HCT116 (cell line): ENCODE measurements around the gene HSPA12A. TPM values are rescaled to one million over a fixed set of nuclear protein-coding genes. Genes with fewer than 3 reads are reported as not detected.

Experiments used
- ATAC-seq: fragments of 200-7000 bp; cut with Tn5 transposase; 2 replicates; pipeline ENCODE4 v1.9.1; 2020; ENCODE audit warnings: mild to moderate bottlenecking, moderate library complexity
- BruUV-seq: library from RNA; stranded (reverse); fragments of 400-500 nt; replicated peaks from 2 replicates; lab custom pipeline; 2021; lab: Mats Ljungman, UMichigan
- CTCF ChIA-PET: fragments of 300-600 bp; sonication (Branson Sonifier 250); formaldehyde crosslinking; loops from one replicate; lab custom pipeline; 2021; ENCODE audit warnings: antibody characterized with exemption; lab: Charles Lee
- POLR2A ChIA-PET: fragments of 300-600, 350-600 bp; sonication (Branson Sonifier 250); formaldehyde crosslinking; loops from one replicate; lab custom pipeline; 2021; ENCODE audit warnings: antibody characterized with exemption; lab: Charles Lee
- RAD21 ChIA-PET, 2 experiments: fragments of 300-600 bp; sonication (Branson Sonifier 250); formaldehyde crosslinking; loops; one replicate each; lab custom pipeline; 2023; ENCODE audit warnings: low total read pairs in 2 of 2; ENCODE audit not compliant: uncharacterized antibody in 2 of 2, unreplicated experiment in 2 of 2, low non-redundant PET in 1 of 2; lab: Charles Lee
- DNase-seq: peaks from one replicate; pipeline ENCODE4 v3.0.0-alpha.2; 2010; ENCODE audit warnings: low read depth, low spot score
- H2AFZ ChIP-seq: fragments of 200-600 bp; shearing (Covaris generic), sonication (generic); 2 replicates; pipeline ENCODE4 v1.6.1; 2017; ENCODE audit warnings: low read depth, mixed run types, mixed read lengths, antibody characterized with exemption, low read length; ENCODE audit not compliant: poor library complexity, severe bottlenecking
- H3K27ac ChIP-seq: 2 replicates; pipeline ENCODE4 v1.5.1; 2012; ENCODE audit warnings: low read depth, low read length
- H3K27me3 ChIP-seq: fragments of 200-600 bp; sonication (generic); 2 replicates; pipeline ENCODE4 v1.6.1; 2016; ENCODE audit warnings: mixed run types, low read length, mixed read lengths; ENCODE audit not compliant: insufficient read depth
- H3K36me3 ChIP-seq, 2 experiments: fragments of 200-500 bp in 1 of 2; fragments of 200-600 bp in 1 of 2; sonication (Bioruptor generic) in 1 of 2; sonication (generic) in 1 of 2; 2 replicates each; pipeline versions ENCODE4 v1.5.1 to v1.6.1; 2014 to 2016; ENCODE audit warnings: low read length in 2 of 2, inconsistent platforms in 1 of 2, mixed read lengths in 1 of 2, mixed run types in 1 of 2; ENCODE audit not compliant: insufficient read depth in 2 of 2, control insufficient read depth in 1 of 2
- H3K4me1 ChIP-seq, 2 experiments: fragments of 200-600 bp in 1 of 2; sonication (generic) in 1 of 2; 2 replicates each; pipeline versions ENCODE4 v1.5.1 to v1.6.1; 2012 to 2017; ENCODE audit warnings: low read length in 2 of 2, inconsistent platforms in 1 of 2, mild to moderate bottlenecking in 1 of 2, mixed read lengths in 1 of 2, mixed run types in 1 of 2, moderate library complexity in 1 of 2; ENCODE audit not compliant: insufficient read depth in 2 of 2, control insufficient read depth in 1 of 2
- H3K4me2 ChIP-seq: fragments of 200-600 bp; sonication (generic); 2 replicates; pipeline ENCODE4 v1.6.1; 2017; ENCODE audit warnings: mixed run types, low read length, mixed read lengths
- H3K4me3 ChIP-seq, 2 experiments: fragments of 200-600 bp in 1 of 2; sonication (generic) in 1 of 2; replicated peaks in 1 of 2; 2 replicates each; pipeline ENCODE4 v1.5.1; 2011 to 2016; ENCODE audit warnings: low read length in 2 of 2, control low read depth in 1 of 2, low read depth in 1 of 2, mild to moderate bottlenecking in 1 of 2, mixed read lengths in 1 of 2, mixed run types in 1 of 2
- H3K79me2 ChIP-seq: fragments of 200-600 bp; sonication (generic); 2 replicates; pipeline ENCODE4 v1.6.1; 2017; ENCODE audit warnings: mild to moderate bottlenecking, mixed run types, low read length, moderate library complexity, mixed read lengths; ENCODE audit not compliant: insufficient read depth
- H3K9ac ChIP-seq: fragments of 200-600 bp; sonication (generic); 2 replicates; pipeline ENCODE4 v1.6.1; 2016; ENCODE audit warnings: low read length, mixed read lengths
- H3K9me2 ChIP-seq: fragments of 200-600 bp; sonication (generic), shearing (Covaris generic); 2 replicates; pipeline ENCODE4 v1.6.1; 2017; ENCODE audit warnings: mixed run types, mild to moderate bottlenecking, moderate library complexity; ENCODE audit not compliant: insufficient read depth
- H3K9me3 ChIP-seq, 2 experiments: fragments of 200-500 bp in 1 of 2; fragments of 200-600 bp in 1 of 2; sonication (Bioruptor generic) in 1 of 2; sonication (generic) in 1 of 2; 2 replicates each; pipeline ENCODE4 v1.6.1; 2014 to 2017; ENCODE audit warnings: low read length in 2 of 2, mixed read lengths in 2 of 2, inconsistent platforms in 1 of 2, low read depth in 1 of 2, mild to moderate bottlenecking in 1 of 2, mixed run types in 1 of 2, moderate library complexity in 1 of 2; ENCODE audit not compliant: control insufficient read depth in 1 of 2, insufficient read depth in 1 of 2
- H4K20me1 ChIP-seq: fragments of 200-600 bp; sonication (generic), shearing (Covaris generic); 2 replicates; pipeline ENCODE4 v1.6.1; 2017; ENCODE audit warnings: mixed run types, mild to moderate bottlenecking, moderate library complexity; ENCODE audit not compliant: insufficient read depth
- EZH2phosphoT487 ChIP-seq: fragments of 200-600 bp; IDR thresholded peaks from 2 replicates; pipeline ENCODE4 v1.6.1; 2018; ENCODE audit warnings: antibody characterized with exemption, borderline replicate concordance
- FOSL1 ChIP-seq: IDR thresholded peaks from 2 replicates; pipeline ENCODE4 v1.6.1; 2012; ENCODE audit warnings: low read depth
- POLR2A ChIP-seq: IDR thresholded peaks from 2 replicates; pipeline ENCODE4 v1.7.0; 2011; ENCODE audit warnings: borderline replicate concordance; ENCODE audit not compliant: insufficient read depth, insufficient read length; ENCODE audit errors: extremely low read depth
- POLR2AphosphoS5 ChIP-seq: IDR thresholded peaks from 2 replicates; pipeline ENCODE4 v1.6.1; 2011; ENCODE audit warnings: mild to moderate bottlenecking, low read depth, low read length, moderate library complexity
- intact Hi-C: fragments of 100-400 bp; cut with micrococcal nuclease; formaldehyde crosslinking; loops from 2 replicates; pipeline ENCODE4 v1.10.0; 2022
- total RNA-seq: library from RNA; stranded (reverse); gene quantifications from one replicate; pipeline ENCODE4 v1.2.1, GENCODE V29; 2021; ENCODE audit not compliant: unreplicated experiment
- TF ChIP-seq, protein P1 (sequence below), 3 experiments: fragments of 200-600 bp in 1 of 3; sonication (generic) in 1 of 3; IDR thresholded peaks in 2 of 3; conservative IDR thresholded peaks in 1 of 3; 2 replicates each; pipeline ENCODE4 v1.5.1; 2012 to 2017; ENCODE audit warnings: low read depth in 2 of 3, low read length in 2 of 3, antibody characterized with exemption in 1 of 3, borderline replicate concordance in 1 of 3, control low read depth in 1 of 3, mild to moderate bottlenecking in 1 of 3, mixed read lengths in 1 of 3, mixed run types in 1 of 3, moderate library complexity in 1 of 3; ENCODE audit not compliant: insufficient read depth in 1 of 3

HSPA12A gene
- total RNA-seq, 1 experiment from 2014 or later, result 19.8 TPM

DNA sequence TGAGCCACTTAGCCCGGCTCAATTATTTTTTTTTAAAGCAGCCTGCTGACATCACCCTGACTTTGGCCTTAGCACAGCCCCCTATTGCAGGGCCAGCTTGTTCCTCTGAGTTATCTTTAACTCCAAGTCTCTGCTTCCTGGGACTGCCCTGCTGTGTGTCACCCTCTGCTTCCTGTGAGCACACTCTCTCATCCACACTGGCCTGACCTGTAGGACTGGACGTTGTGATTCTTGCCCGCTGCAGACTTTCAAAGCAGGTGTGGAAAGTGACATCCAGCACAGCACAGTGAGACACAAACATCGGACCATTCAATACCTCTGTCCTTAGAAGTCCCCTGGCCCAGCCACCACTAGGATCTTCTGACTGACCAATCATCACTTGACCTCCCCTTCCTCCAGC, 26.4 kb upstream of the HSPA12A start:
- ChIA-PET RAD21 (no interaction called here), POLR2A (no interaction called here), CTCF (interaction anchor here (2.5 kb wide), 1 partner anchor 20 kb away, joined by 12 read pairs; no protein-coding TSS in a partner anchor)
- ATAC-seq, result no peak
- no peaks in the 10 kb centered on the region for H4K20me1 ChIP-seq
- no peak overlapping the region for H3K4me3 ChIP-seq
- H3K9me3 ChIP-seq, result no peaks in the 10 kb centered on the region
- no TSS peak for BruUV-seq
- H3K4me2 ChIP-seq, result no peak overlapping the region
- H2AFZ ChIP-seq, result no peak overlapping the region
- no peak for DNase-seq
- no peak overlapping the region for H3K27ac ChIP-seq
- H3K27me3 ChIP-seq, result peaks cover 9% of the 10 kb centered on the region; the same call in 1 of the 2 replicates
- no peaks in the 10 kb centered on the region for H3K9me2 ChIP-seq
- H3K4me1 ChIP-seq, result 0 out of 4 replicates have a peak, but pooled peaks cover 0 to 5% of the 10 kb centered on the region in 2 experiments
- H3K79me2 ChIP-seq, result no peaks in the 10 kb centered on the region
- no peak overlapping the region for H3K9ac ChIP-seq
- no peaks in the 10 kb centered on the region for H3K36me3 ChIP-seq
- no peak for TF ChIP-seq FOSL1
- no peak for TF ChIP-seq EZH2phosphoT487
- no peak for TF ChIP-seq POLR2AphosphoS5
- intact Hi-C loops, result no loop called here

DNA sequence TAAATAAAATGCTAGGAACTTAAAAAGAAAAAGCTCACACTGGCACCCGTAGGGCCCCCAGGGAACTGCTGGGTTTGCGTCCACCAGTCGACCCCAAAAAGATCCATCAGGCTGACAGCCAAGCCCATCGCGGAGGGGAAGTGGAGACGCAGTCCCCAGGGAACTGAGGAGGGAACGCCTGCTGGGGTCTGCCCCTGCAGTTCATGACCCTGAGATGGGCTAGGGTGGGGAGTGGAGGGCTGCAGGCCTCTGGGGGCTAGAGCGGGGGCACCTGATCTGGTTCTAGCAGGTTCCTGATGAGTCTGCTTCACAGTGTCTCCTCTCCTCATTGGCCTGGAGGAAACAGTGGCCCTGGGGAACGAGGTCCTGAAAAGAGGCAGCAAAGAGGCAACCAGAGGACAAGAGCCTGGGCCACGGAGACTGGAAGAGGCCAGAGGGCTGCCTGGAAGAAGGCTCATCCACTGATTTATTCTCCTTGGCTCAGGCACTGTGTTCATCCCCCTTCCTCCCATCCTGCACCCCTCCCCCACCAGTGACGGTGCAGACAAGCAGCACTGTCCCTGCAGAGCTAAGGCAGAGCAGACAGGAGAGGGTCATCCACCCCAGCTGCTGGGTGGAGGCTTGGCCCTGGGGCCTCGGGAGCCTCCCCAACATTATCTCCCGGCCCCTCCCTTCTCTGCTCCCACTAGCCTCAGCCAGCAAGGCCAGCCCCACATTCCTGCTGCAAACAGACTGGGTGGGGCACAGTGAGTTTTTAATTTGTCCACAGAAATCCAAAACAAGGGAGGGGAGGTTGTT, 24.7 kb upstream of the HSPA12A start:
- Histone ChIP-seq H3K9ac (no peak overlapping the region), H3K9me2 (no peaks in the 10 kb centered on the region), H2AFZ (no peak overlapping the region), H3K36me3 (no peaks in the 10 kb centered on the region), H3K27ac (no peak overlapping the region), H3K79me2 (no peaks in the 10 kb centered on the region), H3K9me3 (no peaks in the 10 kb centered on the region), H3K27me3 (peaks cover 9% of the 10 kb centered on the region; the same call in 1 of the 2 replicates), H4K20me1 (no peaks in the 10 kb centered on the region), H3K4me3 (no peak overlapping the region), H3K4me1 (0 out of 4 replicates have a peak, but pooled peaks cover 0 to 5% of the 10 kb centered on the region in 2 experiments), H3K4me2 (no peak overlapping the region)
- POLR2A ChIA-PET, result no interaction called here
- CTCF ChIA-PET, result interaction anchor here (0.8 to 1.6 kb wide), 6 partner anchors 11 to 140 kb away, joined by 3 to 6 read pairs (median 4); partner anchors contain the start of gene HSPA12A
- ATAC-seq (no peak), DNase-seq (no peak)
- RAD21 ChIA-PET, result interaction anchor here in 1 of 2 experiments (0.9 kb wide), 1 partner anchor 13 kb away, joined by 3 read pairs; no protein-coding TSS in a partner anchor
- intact Hi-C loops, result no loop called here
- no TSS peak for BruUV-seq
- TF ChIP-seq, protein P1, sequence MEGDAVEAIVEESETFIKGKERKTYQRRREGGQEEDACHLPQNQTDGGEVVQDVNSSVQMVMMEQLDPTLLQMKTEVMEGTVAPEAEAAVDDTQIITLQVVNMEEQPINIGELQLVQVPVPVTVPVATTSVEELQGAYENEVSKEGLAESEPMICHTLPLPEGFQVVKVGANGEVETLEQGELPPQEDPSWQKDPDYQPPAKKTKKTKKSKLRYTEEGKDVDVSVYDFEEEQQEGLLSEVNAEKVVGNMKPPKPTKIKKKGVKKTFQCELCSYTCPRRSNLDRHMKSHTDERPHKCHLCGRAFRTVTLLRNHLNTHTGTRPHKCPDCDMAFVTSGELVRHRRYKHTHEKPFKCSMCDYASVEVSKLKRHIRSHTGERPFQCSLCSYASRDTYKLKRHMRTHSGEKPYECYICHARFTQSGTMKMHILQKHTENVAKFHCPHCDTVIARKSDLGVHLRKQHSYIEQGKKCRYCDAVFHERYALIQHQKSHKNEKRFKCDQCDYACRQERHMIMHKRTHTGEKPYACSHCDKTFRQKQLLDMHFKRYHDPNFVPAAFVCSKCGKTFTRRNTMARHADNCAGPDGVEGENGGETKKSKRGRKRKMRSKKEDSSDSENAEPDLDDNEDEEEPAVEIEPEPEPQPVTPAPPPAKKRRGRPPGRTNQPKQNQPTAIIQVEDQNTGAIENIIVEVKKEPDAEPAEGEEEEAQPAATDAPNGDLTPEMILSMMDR (IDR thresholded peaks at IDR 0.05 in 2 of 3, conservative IDR thresholded peaks at IDR 0.05 in 1 of 3; ENCODE audit: borderline replicate concordance in 1 of 3, insufficient read depth in 1 of 3, low read depth in 2 of 3, low read length in 2 of 3), result peak in 2 of 3 experiments; percentile 19 to 21; a peak in 2 of 6 replicates
- TF ChIP-seq POLR2A, result no peak
